SK-N-MC (cell line): Measurements from ENCODE around the gene PRKCB.

Experiments used
- EZH2 ChIP-seq: fragments of 200-600 bp; sonication (generic); IDR thresholded peaks from one replicate; pipeline ENCODE4 v1.6.1; 2017; ENCODE audit warnings: antibody characterized with exemption
- FOXP2 ChIP-seq: optimal IDR thresholded peaks from 2 replicates; pipeline ENCODE3; 2011; ENCODE audit warnings: mild to moderate bottlenecking, moderate library complexity; ENCODE audit not compliant: insufficient read depth; ENCODE audit errors: extremely low read length, control extremely low read depth
- POLR2AphosphoS5 ChIP-seq: IDR thresholded peaks from 2 replicates; pipeline ENCODE4 v1.6.1; 2012; ENCODE audit warnings: mild to moderate bottlenecking, low read depth, low read length, borderline replicate concordance

- TF ChIP-seq POLR2AphosphoS5 (no peak), EZH2 (no peak), FOXP2 (no peak)
Measured at GRCh38 chr16:23975293-23975692, 139.5 kb downstream of the PRKCB start.
